ENCODE results near the gene GATAD2A.
"Not testable (repeated sequence)": the region's sequence is repeated elsewhere in the genome, so short reads cannot be mapped to it uniquely, and the experiment has no call there.

Gene GATAD2A

GRCh38 chr19:19447536-19448237, 42.2 kb downstream of the GATAD2A start:
- DNase-seq, result peak; percentile 13

DNA sequence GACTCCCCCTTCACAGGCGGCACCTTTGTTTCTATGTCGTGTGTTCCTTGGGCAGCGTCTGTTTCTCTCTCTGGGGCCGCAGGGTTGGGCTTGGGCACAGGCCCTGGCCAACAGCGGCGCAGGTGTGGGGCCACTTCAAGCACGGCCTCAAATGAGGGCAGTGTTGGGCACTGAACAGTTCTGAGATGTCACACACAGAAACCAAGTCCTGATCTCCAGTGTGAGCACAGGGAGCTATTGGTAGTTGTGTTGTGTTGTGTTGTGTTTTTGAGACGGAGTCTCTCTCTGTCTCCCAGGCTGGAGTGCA, 42.7 kb downstream of the GATAD2A start:
- DNase-seq, result no peak

- no peak for DNase-seq
Observed at GRCh38 chr19:19451429-19452242, 46.2 kb downstream of the GATAD2A start.

GRCh38 chr19:19452243-19453124, 47.0 kb downstream of the GATAD2A start:
- DNase-seq, result no peak

DNA sequence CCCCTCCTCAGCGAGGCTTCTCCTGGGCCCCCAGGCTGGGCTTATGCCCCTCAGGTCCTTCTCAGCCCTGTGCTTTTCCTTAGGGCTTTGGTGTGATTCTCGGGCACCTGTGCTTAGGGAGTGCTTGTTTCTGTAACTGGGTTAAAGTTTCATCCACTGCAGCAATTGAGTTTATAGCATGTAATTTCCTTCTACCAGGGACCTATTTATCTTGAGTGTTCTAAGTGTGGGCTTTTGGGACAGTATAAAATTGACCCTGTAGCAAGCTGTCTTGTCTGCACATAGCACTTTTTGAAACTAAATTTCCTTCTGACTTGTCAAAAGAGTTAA, 47.6 kb downstream of the GATAD2A start:
- DNase-seq, result no peak

- DNase-seq, result not testable (repeated sequence)
Observed at GRCh38 chr19:19455166-19455919, 49.9 kb downstream of the GATAD2A start.

GRCh38 chr19:19457671-19458070, 52.2 kb downstream of the GATAD2A start:
- DNase-seq, result no peak

DNA sequence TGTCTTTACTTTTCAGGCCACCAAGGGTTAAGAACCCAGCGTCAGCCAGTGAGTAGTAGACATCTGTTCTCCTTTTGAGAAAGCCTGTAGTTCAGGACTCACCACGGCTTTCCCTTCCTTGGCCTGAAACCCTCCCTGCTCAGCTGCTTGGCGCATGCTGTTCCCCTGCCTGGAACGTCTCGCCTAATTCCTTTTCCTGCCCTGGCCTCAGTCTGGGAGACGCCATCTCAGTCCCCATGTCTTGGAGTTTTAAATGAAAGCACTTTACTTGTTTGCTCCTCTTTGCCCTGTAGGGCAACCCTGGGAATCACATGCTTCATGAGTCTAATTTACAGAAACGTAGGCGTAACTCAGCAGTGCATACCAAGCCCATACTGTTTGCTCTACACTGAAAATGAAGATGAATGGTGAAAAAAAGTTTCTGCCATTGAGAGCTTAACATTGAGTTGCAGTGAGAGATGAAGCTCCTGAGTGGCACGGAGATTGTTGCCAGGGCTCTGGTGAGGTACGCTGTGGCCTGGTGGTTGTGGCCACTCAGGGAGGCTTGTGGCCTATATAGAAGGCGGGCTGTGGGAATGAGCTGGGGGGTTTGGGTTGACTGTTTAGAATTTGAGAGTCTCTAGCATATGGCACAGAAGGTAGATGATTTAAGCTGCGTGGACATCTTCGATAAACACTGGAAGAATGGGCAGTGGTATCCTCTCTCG, 52.8 kb downstream of the GATAD2A start:
- DNase-seq, result no peak

GRCh38 chr19:19459073-19459472, 53.6 kb downstream of the GATAD2A start:
- no peak for DNase-seq

- no peak for DNase-seq
Observed at GRCh38 chr19:19459707-19460251, 54.3 kb downstream of the GATAD2A start.

- DNase-seq, result no peak
Observed at GRCh38 chr19:19460258-19460731, 54.8 kb downstream of the GATAD2A start.

DNA sequence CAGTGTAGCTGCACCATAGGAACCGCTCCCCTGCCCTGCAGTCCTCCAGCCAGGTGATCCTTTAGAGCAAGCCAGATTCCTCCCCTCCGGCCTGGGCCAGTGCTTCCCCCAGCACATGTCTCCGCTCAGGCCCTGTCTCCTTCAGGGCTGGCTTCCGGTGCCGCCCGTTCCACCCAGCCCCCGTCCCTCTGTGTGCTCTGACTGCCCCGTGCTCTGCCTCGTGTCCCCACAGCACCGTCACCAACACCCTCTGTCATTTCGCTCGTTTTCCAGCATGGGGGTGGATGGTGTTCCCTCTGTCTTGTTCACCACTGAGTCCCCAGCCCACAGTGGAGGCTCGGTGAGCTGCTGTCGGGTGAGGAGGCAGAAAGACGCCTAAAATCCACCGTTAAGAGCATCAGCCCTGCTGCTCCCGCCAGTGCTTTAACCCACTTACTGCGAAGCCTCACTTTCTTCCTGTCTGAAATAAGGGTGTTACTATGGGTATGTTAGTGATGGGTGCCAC, 55.3 kb downstream of the GATAD2A start:
- DNase-seq, result peak; percentile 58

DNA sequence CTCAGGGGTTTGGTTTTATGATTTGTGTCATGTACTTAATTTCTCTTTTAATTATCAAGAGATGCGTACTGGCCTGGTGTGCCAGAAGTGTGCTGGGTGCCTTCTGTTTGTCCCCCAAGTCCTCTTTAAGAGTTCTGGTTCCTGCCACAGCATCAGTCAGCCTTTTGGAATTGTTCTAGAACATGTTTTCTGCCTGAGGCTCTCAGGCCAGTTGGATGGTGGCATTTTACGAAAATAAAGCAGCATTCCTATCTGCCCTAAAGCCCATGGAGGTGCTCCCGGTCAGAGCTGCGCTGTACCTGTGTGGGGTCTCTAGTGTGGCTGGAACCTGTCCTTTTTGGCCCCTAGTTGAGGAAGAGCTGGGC, 55.8 kb downstream of the GATAD2A start:
- no peak for DNase-seq

DNA sequence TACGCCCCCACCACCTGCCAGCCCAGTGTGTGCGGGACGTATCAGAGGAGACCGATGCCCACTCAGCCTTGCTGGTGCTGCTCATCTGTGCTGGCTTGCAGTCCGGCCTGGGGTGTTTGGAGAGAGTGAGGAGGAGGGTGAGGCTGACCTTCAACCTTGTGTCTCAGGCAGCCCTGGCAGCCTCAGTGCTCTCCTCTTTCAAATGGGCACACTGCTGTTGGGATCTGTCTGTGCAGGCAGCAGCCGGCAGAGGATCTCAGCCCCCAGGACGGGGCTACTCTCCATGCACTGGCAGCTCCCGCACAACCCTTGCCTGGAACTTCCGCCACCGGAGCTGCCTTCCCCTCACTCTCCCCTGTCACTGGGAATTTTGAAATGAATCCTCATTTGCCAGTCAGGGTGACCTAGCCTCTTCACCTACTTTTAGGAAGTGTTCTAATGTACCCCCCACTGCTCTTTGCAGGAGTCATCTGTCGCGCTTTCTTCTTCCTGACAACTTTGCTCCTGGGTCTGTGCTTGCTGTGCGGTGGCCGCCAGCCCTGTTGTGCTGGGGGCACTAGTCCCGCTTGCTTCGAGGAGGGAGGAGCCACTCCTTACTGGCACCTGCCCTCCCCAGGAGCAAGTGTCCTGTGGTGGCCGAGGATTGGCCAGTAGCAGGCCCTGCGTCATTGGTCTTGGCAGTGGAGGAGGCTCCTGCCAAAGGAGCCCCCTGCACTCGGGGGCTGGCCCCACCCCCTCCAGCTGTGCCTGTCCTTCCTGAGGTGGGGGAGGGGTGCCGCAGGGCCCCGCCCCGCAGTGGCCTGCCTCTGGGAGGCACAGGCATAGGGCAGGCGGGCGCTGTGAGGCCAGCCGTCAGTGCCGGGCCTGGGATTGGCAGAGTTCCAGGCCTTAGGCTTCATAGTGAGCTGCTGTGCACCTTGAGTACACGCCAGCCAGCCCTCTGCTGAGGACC, 56.5 kb downstream of the GATAD2A start:
- peak; percentile 87 for DNase-seq

DNA sequence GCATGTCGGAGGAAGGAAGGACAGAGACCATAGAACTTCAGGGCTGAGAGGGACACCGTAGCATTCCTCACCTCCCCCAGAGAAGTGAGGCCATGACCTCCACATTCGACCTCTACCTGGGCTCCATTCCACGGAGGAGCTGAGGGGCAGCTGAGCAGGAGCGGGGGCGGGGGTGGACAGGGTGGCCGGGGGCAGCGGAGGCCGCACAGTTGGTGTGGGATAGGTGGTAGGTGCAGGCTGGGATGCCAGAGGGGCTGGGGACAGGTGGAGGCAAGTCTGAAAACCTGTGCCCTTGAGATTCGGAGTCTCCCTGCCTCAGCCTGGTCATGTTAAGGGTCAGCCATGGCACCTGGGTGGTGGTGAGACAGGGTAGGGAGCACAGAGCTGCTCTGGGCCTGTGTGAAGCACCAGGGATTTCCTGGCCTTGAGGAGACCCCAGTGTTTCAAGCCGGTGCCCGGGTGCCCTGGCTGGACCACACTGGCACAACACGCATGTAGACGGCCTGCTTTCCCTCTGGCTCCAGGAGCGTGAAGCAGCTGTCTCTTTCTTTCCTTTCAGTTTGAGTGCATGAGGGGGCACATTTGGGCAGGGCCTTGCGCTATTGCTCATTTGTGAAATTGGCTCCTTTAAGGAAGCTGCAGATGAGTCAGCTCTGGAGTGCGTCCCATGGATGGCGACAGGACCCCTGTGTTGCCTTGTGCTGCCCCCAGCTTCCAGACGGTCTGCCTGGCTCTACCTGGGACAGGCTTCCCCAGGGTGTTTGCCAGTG, 58.1 kb downstream of the GATAD2A start:
- DNase-seq, result peak; percentile 56

- peak; percentile 92 for DNase-seq
Observed at GRCh38 chr19:19464339-19465098, 59.0 kb downstream of the GATAD2A start.

DNA sequence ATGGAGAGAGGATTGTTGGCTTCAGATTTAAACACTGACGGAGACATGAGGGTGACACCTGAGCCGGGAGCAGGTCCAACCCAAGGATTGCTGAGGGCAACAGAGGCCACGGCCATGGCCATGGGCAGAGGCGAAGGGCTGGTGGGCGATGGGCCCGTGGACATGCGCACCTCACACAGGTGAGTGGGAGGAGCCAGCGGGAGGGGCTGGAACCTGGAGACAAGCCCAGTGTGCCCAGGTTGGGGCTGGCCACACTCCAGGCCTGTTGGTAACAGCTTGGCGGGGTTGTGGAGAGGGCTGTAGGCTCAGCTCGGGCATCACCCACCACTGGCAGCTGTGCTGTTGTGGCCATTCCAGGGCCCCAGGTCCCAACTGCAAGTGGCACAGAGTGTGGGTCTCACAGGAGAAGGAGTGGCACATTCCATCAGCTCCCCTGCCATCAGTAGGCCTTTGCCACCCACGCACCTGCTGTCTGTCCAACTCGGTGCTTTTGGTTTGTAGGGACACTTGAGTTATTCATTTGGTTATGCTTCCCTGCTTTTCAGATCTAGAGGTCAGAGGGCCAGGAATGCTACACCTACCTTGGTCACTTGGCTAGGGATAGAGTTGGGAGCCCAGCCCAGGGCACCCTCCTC, 60.1 kb downstream of the GATAD2A start:
- DNase-seq, result no peak

- no peak for DNase-seq
Observed at GRCh38 chr19:19466201-19466600, 60.7 kb downstream of the GATAD2A start.

All from eye (tissue), 1 donor.